Measurements from ENCODE around the gene KMT2E. TPM values are rescaled to one million over a fixed set of nuclear protein-coding genes. Genes with fewer than 3 reads are reported as not detected.
"Not testable (repeated sequence)": the region's sequence is repeated elsewhere in the genome, so short reads cannot be mapped to it uniquely, and the experiment has no call there.

KMT2E gene
- total RNA-seq, 1 experiment from 2014 or later = 43.6 TPM

DNA sequence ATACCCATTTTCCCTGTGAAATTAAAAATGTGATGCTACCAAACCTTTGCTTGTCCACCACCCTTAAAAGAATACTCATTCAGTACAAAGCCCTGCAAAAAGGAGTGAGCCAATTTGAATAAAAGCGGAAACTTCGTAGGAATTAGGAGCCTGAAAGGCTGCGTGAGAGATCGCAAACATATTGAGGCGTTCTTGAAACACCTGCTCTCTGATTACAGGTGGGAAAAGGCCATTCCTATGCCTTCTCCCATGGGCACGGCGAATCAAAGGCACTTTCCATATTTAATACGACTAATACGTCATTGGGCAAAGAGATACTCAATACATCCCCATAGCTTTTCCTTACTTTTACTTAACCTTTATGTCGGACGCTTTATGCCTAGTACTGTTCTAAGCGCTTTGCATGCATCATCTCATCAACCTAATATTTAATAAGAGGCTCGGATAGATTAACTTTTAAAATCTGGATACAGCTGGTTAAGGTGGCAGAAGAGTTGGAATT, 30.9 kb upstream of the KMT2E start:
- no peak for DNase-seq (ENCODE audit: low read depth)

DNA sequence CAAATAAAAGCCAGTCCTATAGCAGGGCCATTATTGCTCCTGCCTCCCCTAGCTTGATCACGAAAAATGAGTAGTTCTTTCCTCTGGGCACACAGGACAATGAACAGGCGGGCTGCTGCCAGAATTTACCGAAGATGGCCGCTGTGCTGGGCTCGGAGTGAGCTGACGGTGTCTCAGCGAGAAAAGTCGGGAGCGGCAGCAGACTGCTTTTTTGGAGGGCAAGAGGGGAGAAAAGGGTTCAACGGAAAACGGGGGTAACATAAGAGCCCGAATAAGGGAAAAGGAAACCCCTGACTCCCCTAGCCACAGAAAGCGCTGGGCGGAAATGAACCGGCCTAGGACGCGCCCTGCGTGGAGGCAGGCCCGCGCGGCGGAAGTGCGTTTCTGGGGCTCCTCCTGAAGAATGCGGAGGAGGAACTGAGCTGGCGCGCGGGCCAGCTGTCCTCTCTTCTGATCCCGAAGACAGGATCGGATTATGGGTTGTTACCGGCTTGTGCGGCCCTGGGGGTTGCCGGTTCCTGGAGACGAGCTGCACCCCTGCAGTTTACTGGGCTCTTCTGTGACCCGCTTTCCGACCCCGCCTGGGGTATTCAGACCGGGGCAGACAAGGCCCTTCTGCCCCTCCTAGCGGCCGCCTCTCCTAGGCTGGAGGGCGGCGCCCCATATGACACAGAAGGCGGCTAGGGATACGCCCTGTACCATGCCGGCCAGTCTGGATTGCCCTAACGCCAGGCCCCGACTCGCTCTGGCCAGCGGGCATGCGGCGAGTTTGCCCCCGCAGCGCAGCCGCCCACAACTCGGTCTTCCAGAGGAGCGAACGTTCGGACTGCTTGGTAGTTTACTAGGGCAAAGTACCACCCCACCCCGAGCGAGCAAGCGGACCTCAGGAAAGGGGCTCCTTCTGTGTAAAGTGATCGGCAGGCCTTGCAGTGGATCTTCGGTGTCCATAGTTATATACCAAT, 30.1 kb upstream of the KMT2E start:
- DNase-seq (ENCODE audit: low read depth) = peak; percentile 89

DNA sequence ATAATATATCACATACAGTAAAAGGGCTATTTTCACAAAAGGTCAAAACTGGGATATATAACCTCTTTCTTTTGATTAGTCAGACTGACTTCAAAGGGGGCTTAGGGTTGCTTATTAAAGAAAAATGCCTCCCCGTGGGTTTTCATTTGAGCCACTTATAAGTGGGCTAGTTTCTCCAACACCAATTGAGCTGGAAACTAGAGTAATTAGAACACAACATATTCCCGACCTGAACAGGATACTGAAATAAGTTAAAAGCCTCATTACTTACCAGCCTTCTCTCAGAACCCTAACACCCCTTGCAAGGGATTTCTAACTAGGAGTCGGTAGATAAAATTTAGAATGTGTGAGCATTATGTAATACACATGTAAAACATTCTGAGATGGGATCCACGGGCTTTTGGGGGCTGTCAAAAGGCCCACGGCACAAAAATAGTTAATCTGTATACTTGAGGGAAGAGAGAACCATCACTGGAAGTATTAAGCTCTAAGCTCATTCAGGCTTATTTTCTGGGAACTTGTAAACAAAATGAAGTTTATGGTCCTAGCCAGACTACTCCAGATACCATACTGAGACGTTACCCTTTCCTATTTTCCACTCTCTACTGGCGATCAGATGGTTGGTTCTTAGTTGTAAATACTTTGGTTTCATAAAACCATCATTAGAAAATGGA, 29.3 kb upstream of the KMT2E start:
- DNase-seq (ENCODE audit: low read depth) = no peak

DNA sequence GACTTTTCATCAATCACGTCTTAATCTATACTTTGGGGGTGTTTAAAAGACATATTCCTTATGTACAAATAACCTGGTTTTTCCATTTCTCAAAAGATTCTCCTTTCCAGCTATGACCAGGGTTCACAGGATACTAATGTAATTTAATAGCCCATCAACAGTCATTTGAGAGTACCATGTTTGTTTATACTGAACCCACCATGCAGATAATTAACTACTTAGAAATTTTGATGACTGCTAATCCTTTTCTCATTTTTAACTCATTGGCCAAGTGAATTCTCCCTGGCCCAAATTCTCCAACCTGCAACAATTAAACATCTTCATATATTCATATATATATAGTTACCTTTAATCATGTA, 28.8 kb upstream of the KMT2E start:
- DNase-seq (ENCODE audit: low read depth) = no peak

DNA sequence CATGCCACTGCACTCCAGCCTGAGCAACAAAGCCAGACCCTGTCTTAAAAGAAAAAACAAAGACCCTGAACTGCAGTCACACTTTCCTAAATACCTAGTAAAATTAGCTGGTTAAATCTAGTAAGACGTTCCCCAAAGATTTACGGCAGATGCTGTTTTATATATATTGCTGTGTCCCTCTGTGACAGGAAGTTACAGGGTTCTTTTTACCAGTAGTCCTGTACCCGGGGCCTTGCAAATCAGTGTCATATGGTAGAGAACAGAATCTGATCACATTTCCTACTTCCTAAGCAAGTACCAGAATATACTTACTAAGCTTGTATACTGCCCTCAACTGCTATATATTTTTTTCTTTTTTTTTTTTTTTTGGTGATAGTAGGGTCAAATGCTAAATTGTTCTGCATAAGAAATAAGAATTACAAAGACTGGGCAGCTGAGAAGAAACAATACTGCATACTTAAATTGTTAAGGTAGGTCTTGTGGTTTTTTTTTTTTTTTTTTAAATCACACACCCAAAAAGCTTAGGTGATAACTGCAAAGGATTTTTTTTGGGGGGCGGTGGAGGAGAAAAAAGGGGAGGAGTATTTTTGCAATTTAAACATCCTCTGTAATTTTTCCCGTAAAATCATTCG, 27.3 kb upstream of the KMT2E start:
- no peak for DNase-seq (ENCODE audit: low read depth)

DNA sequence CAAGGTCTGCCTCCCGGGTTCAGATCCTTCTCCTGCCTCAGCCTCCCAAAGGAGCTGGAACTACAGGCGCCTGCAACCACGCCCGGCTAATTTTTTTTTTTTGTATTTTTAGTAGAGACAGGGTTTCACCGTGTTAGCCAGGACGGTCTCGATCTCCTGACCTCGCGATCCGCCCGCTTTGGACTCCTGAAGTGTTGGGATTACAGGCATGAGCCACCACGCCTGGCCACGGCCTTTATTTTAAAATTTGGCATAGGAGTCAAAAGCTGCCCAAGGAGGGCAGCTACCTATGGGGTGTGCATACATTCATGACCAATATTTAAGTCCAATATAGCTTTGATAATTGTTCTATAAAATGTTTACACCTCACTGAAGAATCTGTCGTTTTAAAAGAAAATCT, 26.6 kb upstream of the KMT2E start:
- DNase-seq (ENCODE audit: low read depth) = not testable (repeated sequence)

DNA sequence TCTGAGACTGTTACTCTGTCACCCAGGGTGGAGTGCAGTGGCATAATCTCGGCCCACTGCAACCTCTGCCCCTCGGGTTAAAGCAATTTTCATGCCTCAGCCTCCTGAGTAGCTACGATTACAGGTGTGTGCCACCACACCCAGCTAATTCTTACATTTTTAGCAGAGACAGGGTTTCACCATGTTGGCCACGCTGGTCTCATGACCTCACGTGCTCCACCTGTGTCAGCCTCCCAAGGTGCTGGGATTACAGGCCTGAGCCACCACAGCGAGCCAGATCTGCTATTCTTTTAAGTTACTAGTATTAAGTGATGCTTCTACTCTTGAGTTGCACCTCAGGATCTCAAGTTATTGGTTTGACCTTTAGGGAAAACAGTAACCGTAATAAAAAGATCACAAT, 23.0 kb upstream of the KMT2E start:
- no peak for DNase-seq (ENCODE audit: low read depth)

DNA sequence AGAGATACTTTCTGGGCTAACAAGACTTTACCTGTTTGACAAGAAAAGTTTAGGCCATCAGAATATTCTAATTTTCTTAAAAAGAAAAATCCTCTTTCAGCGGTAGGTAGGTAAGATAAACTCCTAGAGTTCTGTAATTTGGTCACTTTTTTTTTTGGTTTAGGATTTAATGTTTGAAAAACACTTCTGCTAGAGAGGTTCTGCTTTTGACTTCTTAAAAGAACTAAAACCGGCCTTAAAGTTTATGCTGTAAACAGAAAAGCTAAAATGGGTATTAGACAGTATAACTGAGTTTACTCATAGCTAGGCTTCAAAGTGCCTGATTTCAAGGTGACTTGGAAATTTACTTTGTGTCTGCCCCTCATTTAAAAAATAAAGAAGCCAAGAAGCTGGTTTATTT, 21.7 kb upstream of the KMT2E start:
- DNase-seq (ENCODE audit: low read depth) = no peak

DNA sequence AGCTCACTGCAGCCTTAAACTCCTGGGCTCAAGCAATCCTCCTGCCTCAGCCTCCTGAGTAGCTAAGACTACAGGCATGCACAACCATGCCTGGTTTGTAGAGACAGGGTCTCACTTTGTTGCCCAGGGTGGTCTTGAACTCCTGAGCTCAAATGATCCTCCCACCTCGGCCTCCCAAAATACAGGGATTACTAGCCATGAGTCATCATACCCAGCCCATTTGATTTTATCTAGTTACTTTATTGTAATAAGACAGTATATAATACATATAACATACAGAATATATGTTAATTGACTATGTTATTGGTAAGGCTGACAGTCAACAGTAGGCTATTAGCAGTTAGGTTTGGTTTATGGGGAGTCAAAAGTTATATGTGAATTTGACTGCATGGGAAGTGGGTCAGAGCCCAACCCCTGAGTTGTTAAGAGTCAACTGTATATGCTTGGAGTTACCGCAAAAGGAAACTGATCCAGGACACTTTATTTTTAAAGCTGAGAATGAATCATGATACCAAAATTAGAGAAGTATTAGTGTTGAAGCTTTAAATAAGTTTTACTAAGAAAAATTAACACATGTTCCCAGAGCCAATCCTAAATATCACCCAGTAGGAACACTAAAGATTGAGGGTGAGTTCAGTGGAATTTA, 20.7 kb upstream of the KMT2E start:
- no peak for DNase-seq (ENCODE audit: low read depth)

DNA sequence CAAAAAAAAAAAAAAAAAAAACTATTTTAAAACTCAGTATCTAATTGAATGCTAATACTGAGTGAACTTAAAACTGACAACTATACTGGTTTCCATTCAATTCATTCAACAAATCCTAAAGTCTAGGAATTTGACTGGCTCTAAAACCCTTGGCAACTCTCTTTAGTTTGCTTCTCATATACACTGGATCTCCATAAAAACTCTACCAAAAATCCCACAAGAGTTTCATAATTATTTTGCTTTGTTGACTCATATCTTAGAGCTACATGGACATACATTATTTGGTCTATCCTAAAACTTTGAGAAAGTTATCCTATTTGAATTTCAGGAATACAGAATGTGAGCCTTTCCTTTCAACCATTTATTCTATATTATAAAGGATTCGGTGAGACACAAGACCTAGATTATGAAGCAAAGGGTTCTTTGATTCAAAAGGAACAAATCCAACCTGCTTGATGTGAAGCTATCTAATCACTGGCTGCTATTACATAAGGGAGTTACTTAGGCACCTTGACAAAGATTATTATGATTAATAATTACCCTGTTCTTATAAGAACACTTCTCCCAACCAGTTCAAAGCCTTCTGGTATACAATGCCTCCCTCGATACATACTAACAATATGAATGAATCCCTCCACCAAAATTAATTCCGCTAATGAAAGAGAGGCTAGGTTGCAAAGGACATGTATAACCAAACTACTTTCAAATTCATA, 15.8 kb upstream of the KMT2E start:
- DNase-seq (ENCODE audit: low read depth) = no peak

DNA sequence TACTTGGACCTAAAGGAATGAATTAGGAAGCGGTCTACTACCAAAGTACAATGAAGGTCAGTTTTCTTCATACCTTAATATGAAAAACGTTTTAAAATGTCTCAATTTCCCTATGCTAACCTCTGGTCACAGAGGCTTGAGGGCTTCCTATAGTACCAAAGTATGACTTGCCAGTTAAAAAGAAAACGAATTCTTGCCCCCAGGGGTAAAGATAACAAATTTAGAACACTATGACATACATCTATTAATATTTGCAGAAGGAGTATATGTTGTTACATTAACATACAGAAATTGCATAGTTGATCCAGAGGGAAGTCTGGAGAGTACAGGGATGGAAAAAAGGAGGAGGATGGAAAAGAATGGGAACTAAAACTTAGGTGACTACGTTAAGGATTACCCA, 13.8 kb upstream of the KMT2E start:
- no peak for DNase-seq (ENCODE audit: low read depth)

DNA sequence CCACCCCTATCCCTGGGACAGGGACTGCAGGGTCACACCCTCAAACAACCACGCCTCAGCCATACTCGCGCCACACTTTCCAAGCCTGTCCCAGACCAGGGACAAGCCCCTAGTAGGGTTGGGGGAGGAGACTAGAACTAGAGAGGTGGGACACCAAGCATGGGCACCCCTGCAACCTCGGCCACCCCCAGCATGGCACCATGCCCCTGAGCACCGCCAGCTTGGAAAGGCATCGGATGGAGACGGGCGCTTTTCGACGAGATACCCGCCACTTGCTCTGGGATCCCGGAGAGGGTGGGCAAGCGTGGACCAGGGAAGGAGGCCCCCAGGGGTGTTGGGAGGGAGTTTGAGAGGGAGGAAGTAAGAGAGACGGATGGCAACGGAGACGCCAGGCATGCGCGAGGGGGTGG, 13.1 kb upstream of the KMT2E start:
- DNase-seq (ENCODE audit: low read depth) = no peak

DNA sequence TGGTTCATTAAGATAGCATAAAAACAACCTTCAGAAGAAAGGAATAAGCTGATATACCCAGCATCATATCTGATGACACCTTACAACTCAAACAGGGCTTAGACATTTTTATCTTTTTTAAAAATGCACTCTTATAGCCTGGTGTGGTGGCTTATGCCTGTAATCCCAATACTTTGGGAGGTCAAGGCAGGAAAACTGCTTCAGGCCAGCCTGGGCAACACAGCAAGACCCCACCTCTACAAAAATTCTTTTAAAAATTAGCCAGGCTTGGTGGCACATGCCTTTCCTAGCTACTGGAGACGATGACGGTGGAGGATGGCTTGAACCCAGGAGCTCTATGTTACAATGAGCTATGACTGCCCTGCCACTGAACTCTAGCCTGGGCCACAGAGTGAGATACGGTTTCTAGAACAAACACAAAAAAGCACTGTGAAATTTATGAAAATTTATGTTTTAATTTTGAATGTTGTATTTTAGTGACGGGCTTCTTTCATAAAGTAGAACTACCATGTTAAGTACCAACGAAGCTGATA, 12.3 kb upstream of the KMT2E start:
- no peak for DNase-seq (ENCODE audit: low read depth)

DNA sequence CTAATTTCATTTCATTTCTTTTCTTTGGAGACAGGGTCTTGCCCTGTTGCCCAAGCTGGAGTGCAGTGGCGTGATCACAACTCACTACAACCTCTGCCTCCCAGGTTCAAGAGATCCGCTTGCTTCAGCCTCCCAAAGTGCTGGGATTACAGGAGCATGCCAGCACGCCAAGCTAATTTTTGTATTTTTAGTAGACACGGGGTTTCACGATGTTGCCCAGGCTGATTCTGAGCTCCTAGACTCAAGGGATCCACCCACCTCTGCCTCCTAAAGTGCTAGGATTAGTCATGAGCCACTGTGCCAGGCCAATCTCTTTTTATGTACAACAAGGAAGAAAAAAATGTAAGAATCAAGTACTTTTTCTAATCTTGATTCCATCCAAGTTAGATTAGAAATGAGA, 10.7 kb upstream of the KMT2E start:
- peak; percentile 87 for DNase-seq (ENCODE audit: low read depth)

DNA sequence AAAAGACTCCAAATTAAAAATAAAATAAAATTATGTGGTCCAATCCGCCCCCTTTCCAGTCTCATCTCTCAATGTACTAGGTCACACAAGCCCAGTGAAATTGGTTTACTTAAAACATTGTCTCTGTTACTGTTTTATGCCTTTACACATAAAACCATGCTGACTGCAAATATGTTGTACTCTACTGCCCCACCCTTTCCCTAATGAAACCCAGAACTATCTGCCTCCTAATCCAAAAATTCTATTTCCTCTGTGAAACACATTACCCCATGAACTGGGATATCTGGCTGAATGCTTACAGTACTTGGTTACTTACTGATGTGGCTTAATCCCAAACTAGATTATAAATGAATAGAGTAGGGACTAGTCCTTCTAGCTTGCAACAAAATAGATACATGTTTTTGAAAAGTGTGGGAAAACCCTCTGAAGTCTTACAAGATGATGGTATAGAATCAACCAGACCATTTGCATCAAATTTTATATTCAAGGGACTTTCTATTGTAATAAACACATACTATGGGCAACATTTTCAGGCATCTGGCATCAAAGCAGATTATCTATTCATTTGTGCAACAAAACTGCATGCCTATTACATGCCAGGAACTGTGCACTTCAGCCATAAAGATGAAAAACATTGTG, 10.0 kb upstream of the KMT2E start:
- no peak for DNase-seq (ENCODE audit: low read depth)

DNA sequence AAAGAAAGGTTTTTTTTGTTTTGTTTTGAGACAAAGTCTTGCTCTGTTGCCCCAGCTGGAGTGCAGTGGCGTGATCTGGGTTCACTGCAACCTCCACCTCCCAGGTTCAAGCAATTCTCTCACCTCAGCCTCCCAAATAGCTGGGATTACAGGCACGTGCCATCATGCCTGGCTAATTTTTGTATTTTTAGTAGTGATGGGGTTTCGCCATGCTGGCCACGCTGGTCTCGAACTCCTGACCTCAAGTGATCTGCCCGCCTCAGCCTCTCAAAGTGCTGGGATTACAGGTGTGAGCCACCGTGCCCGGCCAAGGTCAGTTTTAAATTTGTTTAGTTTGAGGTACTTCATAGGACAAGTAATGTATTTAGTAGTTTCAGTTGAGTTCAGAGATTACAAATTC, 9.0 kb upstream of the KMT2E start:
- DNase-seq (ENCODE audit: low read depth) = not testable (repeated sequence)

DNA sequence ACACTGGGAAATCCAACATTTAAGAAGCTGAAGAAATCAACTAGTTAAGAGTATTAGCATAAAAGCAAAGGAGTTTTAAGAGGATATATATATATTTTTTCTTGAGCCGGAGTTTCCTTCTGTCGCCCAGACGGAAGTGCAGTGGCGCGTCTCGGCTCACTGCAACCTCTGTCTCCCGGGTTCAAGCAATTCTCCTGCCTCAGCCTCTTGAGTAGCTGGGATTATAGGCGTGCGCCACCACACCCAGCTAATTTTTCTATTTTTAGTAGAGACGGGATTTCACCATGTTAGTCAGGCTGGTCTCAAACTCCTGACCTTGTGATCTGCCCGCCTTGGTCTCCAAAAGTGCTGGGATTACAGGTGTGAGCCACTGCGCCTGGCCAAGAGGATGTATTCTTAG, 8.5 kb upstream of the KMT2E start:
- not testable (repeated sequence) for DNase-seq (ENCODE audit: low read depth)

DNA sequence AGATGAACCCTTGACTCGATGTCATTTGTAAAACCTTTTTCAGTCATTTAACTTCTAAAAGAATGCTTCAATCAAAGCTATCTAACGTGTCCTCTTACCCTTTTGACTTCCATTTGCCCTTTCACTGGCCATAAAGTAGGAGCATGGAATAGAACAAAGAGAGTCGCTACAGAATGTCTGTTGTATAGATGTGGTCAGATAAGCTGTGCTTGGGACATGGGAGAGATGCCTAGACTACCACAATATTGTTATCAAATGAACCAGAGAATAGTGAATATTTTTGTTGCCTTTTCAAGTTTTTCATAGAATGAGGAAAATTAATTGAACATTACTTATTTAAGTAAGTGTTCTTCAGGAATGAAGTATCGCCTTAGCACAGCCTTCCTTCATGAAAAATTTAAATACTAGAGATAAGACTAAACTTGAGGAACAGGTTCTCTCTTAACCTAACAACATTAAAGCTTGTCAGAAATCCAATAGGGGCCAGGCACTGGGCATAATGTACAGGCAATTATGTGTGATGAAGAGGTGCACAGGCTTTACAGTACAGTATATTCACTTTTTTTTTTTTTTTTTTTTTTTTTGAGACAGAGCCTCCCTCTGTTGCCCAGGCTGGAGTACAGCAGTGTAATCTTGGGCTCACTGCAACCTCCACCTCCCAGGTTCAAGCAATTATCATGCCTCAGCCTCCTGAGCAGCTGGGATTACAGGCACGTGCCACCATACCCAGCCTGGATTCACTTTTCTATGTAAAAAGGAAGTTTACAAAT, 7.5 kb upstream of the KMT2E start:
- peak; percentile 42 for DNase-seq (ENCODE audit: low read depth)

DNA sequence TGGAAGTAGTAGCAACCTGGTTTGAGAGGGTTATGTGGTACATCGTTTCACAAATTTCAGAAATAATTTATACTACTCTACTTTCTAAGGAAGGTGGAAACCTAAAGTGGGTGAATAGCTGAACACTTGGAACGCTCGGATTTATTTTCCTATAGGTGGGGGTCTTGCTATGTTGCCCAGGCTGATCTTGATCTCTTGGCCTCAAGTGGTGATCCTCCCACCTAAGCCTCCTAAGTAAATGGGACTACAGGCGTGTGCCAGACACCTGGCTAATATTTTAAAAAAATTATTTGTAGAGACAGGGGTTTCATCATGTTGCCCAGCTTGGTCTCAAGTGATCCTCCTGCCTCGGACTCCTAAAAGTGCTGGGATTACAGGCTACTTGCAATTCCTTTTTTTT, 6.7 kb upstream of the KMT2E start:
- no peak for DNase-seq (ENCODE audit: low read depth)
